Loucy (cell line): ENCODE measurements around the gene TOM1L1.

Experiments
- H2AFZ ChIP-seq: fragments of 200-600 bp; sonication (generic); 2 replicates; pipeline ENCODE4 v1.6.0; 2016; ENCODE audit warnings: antibody characterized with exemption, mild to moderate bottlenecking, low read length, moderate library complexity
- H3F3A ChIP-seq: fragments of 200-600 bp; 2 replicates; pipeline ENCODE4 v1.6.0; 2016; ENCODE audit warnings: antibody characterized with exemption, low read depth, mild to moderate bottlenecking
- H3K27me3 ChIP-seq: fragments of 200-600 bp; sonication (generic); 2 replicates; pipeline ENCODE4 v1.6.1; 2014; ENCODE audit warnings: low read length, mild to moderate bottlenecking; ENCODE audit not compliant: insufficient read depth, poor library complexity, severe bottlenecking
- H3K36me3 ChIP-seq: fragments of 200-600 bp; sonication (generic); 2 replicates; pipeline ENCODE4 v1.6.1; 2016; ENCODE audit warnings: low read length; ENCODE audit not compliant: insufficient read depth
- H3K4me1 ChIP-seq: fragments of 200-600 bp; sonication (generic); 2 replicates; pipeline ENCODE4 v1.5.1; 2014; ENCODE audit warnings: low read length, mild to moderate bottlenecking; ENCODE audit not compliant: insufficient read depth, poor library complexity, severe bottlenecking
- H3K4me2 ChIP-seq: fragments of 200-600 bp; sonication (generic); 2 replicates; pipeline ENCODE4 v1.6.0; 2014; ENCODE audit warnings: antibody characterized with exemption, low read length, low read depth, mild to moderate bottlenecking; ENCODE audit not compliant: poor library complexity, severe bottlenecking
- H3K4me3 ChIP-seq: fragments of 200-600 bp; sonication (generic); 2 replicates; pipeline ENCODE4 v1.5.1; 2014; ENCODE audit warnings: low read length, mild to moderate bottlenecking, mixed read lengths; ENCODE audit not compliant: poor library complexity, severe bottlenecking
- H3K79me2 ChIP-seq: fragments of 200-600 bp; sonication (generic); 2 replicates; pipeline ENCODE4 v1.6.1; 2014; ENCODE audit warnings: low read length; ENCODE audit not compliant: insufficient read depth
- H3K9ac ChIP-seq: fragments of 200-600 bp; sonication (generic); 2 replicates; pipeline ENCODE4 v1.6.0; 2014; ENCODE audit warnings: mild to moderate bottlenecking, low read depth, low read length, moderate library complexity; ENCODE audit not compliant: poor library complexity, severe bottlenecking
- H3K9me2 ChIP-seq: fragments of 200-600 bp; sonication (generic); replicated peaks from 2 replicates; pipeline ENCODE4 v1.6.1; 2016; ENCODE audit warnings: low read depth, low read length, mixed read lengths
- H3K9me3 ChIP-seq: fragments of 200-600 bp; sonication (generic); 2 replicates; pipeline ENCODE4 v1.6.1; 2014; ENCODE audit warnings: mild to moderate bottlenecking, antibody characterized with exemption, low read length, low read depth; ENCODE audit not compliant: insufficient read depth
- H4K20me1 ChIP-seq: fragments of 200-600 bp; sonication (generic); 2 replicates; pipeline ENCODE4 v1.6.0; 2014; ENCODE audit warnings: antibody characterized with exemption, low read length, mild to moderate bottlenecking; ENCODE audit not compliant: insufficient read depth, poor library complexity, severe bottlenecking
- EZH2phosphoT487 ChIP-seq: fragments of 200-600 bp; IDR thresholded peaks from 2 replicates; pipeline ENCODE4 v1.6.1; 2018; ENCODE audit warnings: antibody characterized with exemption, mild to moderate bottlenecking, moderate library complexity, borderline replicate concordance
- TF ChIP-seq, protein P1 (sequence below): fragments of 200-600 bp; sonication (generic); conservative IDR thresholded peaks from 2 replicates; pipeline ENCODE4 v1.5.1; 2014; ENCODE audit warnings: mild to moderate bottlenecking, antibody characterized with exemption, low read length

TOM1L1 gene

DNA sequence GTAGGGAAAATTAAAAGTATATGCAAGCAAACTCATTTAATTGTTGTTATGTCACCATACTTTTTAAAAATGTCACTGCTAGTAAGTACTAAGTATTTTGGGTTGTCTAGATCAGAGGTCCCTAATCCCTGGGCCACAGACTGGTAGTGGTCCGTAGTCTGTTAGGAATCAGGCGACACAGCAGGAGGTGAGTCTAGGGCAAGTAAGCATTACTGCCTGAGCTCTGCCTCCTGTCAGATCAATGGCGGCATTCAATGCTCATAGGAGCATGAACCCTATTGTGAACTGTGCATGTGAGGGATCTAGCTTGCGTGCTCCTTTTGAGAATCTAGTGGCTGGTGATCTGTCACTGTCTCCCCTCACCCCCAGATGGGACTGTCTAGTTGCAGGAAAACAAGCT lies 89.5 kb downstream of the TOM1L1 start:
- Histone ChIP-seq H3F3A (no peaks in the 10 kb centered on the region), H3K9ac (no peak overlapping the region), H3K79me2 (no peaks in the 10 kb centered on the region), H3K4me2 (no peak overlapping the region), H3K4me3 (no peak overlapping the region), H3K4me1 (no peaks in the 10 kb centered on the region), H3K9me2 (no peaks in the 10 kb centered on the region), H3K9me3 (no peaks in the 10 kb centered on the region), H4K20me1 (no peaks in the 10 kb centered on the region), H2AFZ (no peak overlapping the region), H3K27me3 (no peaks in the 10 kb centered on the region), H3K36me3 (peaks cover 4% of the 10 kb centered on the region; the same call in 1 of the 2 replicates)
- TF ChIP-seq EZH2phosphoT487 = no peak
- TF ChIP-seq, protein P1, sequence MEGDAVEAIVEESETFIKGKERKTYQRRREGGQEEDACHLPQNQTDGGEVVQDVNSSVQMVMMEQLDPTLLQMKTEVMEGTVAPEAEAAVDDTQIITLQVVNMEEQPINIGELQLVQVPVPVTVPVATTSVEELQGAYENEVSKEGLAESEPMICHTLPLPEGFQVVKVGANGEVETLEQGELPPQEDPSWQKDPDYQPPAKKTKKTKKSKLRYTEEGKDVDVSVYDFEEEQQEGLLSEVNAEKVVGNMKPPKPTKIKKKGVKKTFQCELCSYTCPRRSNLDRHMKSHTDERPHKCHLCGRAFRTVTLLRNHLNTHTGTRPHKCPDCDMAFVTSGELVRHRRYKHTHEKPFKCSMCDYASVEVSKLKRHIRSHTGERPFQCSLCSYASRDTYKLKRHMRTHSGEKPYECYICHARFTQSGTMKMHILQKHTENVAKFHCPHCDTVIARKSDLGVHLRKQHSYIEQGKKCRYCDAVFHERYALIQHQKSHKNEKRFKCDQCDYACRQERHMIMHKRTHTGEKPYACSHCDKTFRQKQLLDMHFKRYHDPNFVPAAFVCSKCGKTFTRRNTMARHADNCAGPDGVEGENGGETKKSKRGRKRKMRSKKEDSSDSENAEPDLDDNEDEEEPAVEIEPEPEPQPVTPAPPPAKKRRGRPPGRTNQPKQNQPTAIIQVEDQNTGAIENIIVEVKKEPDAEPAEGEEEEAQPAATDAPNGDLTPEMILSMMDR = no peak

GRCh38 chr17:54991567-54991966 lies 90.9 kb downstream of the TOM1L1 start:
- H3K4me2 ChIP-seq = no peak overlapping the region
- H3K4me1 ChIP-seq = no peaks in the 10 kb centered on the region
- no peak overlapping the region for H3K9ac ChIP-seq
- peaks cover 4% of the 10 kb centered on the region; the same call in 1 of the 2 replicates for H3K36me3 ChIP-seq
- TF ChIP-seq EZH2phosphoT487 = no peak
- TF ChIP-seq, protein P1 = no peak
- H3K27me3 ChIP-seq = no peaks in the 10 kb centered on the region
- H3K4me3 ChIP-seq = no peak overlapping the region
- no peak overlapping the region for H2AFZ ChIP-seq
- no peaks in the 10 kb centered on the region for H4K20me1 ChIP-seq
- no peaks in the 10 kb centered on the region for H3F3A ChIP-seq
- H3K79me2 ChIP-seq = no peaks in the 10 kb centered on the region
- no peaks in the 10 kb centered on the region for H3K9me3 ChIP-seq
- no peaks in the 10 kb centered on the region for H3K9me2 ChIP-seq

DNA sequence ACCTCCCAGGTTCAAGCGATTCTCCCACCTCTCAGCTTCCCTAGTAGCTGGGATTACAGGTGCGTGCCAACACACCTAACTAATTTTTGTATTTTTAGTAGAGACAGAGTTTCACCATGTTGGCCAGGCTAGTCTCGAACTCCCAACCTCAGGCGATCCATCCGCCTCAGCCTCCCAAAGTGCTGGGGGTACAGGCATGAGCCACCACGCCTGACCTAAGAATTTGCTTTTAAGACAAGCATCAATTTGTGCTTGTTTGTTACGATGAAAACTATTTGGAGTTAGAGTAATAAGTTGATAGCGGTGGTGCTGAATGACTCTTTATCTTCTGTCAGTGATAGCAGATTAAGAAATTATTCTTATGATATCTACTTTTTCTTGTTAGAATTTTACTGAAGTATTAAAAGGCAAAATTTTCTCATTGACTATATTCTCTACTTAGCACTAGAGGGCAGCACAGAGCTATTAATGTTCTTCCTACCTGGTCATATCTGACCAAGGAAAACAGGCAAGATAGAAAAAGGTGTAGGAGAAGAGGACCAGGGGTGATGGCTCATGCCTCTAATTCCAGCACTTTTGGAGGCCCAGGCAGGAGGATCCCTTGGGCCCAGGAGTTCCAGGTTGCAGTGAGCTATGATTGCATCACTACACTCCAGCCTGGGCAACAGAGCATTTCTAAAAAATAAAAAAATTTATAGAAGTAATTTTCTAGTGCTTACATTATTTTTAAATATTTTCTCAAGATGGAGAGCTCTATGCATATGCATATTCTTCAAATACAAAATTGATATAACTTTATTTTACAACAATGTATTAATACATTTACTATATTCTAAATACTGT lies 92.4 kb downstream of the TOM1L1 start:
- Histone ChIP-seq H3K9ac (no peak overlapping the region), H3K79me2 (no peaks in the 10 kb centered on the region), H3F3A (no peaks in the 10 kb centered on the region), H3K9me3 (no peaks in the 10 kb centered on the region), H3K36me3 (no peaks in the 10 kb centered on the region), H3K4me2 (no peak overlapping the region), H2AFZ (no peak overlapping the region), H4K20me1 (no peaks in the 10 kb centered on the region), H3K4me3 (no peak overlapping the region), H3K4me1 (no peaks in the 10 kb centered on the region), H3K27me3 (no peaks in the 10 kb centered on the region), H3K9me2 (no peaks in the 10 kb centered on the region)
- TF ChIP-seq EZH2phosphoT487 = no peak
- TF ChIP-seq, protein P1 = peak; percentile 74
